Activated CD4-positive, alpha-beta T cell treated with anti-CD3 and anti-CD28 coated beads, Interleukin-2, Interleukin-6, amounts not matched to agents 100 ng/mL and 50 ng/mL, durations not matched to agents 16 hours and 8 hours (primary cell): ENCODE measurements around the gene TMEM87A.
"Not testable (repeated sequence)": the region's sequence is repeated elsewhere in the genome, so short reads cannot be mapped to it uniquely, and the experiment has no call there.

ENCODE experiments used
- DNase-seq: peaks from one replicate; pipeline ENCODE4 v3.0.0-alpha.2; 2020

Gene TMEM87A

GRCh38 chr15:42272939-42273899 is at the start of gene TMEM87A, which contains the start of gene GANC:
Gene TMEM87A, minus strand, starts transcription at chr15:42273433. Its CDS starts 35 bp downstream, at chr15:42273398.
Gene GANC, plus strand, starts transcription at chr15:42273201. Its CDS starts 1,281 bp downstream, at chr15:42274482.
- DNase-seq, result peak; percentile 98

- DNase-seq, result no peak
These were observed 46.0 kb upstream of the TMEM87A start for GRCh38 chr15:42319206-42319605.

DNA sequence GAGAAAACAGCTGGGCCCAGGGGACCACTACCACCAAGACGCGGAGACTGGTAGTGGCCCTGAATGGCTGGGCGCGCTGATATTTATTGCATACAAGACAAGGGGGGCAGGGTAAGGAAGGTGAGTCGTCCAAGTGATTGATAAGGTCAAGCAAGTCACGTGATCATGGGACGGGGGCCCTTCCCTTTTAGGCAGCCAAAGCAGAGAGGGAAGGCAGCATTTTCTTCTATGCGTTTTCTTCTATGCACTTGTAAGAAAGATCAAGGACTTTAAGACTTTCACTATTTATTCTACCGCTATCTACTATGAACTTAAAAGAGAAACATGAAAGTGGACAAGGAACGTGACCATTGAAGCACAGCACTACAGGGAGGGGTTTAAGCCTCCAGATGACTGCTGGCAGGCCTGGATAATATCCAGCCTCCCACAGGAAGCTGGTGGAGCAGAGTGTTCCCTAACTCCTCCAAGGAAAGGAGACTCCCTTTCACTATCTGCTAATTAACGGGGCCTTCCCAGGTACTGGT is 43.1 kb upstream of the TMEM87A start:
- not testable (repeated sequence) for DNase-seq

GRCh38 chr15:42315521-42315920 is 42.3 kb upstream of the TMEM87A start:
- DNase-seq, result peak; percentile 6

DNA sequence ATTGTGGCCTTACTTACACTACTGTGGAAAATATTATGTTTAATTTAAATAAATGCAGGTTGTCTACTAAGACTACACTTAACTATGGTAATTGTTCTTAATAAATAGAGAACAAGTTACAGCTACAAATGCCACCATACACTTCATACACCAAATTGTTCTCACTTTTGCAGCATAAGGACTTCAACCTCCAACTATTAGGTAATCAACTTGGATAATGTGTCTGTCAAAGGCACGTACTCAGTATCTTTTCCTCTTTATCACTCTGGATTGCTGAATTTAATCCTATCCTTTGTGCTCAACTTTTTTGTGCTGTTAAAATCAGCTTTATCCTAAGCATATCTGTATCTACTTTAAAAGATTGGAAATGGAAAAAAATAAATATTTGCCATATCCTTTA is 41.6 kb upstream of the TMEM87A start:
- no peak for DNase-seq

DNA sequence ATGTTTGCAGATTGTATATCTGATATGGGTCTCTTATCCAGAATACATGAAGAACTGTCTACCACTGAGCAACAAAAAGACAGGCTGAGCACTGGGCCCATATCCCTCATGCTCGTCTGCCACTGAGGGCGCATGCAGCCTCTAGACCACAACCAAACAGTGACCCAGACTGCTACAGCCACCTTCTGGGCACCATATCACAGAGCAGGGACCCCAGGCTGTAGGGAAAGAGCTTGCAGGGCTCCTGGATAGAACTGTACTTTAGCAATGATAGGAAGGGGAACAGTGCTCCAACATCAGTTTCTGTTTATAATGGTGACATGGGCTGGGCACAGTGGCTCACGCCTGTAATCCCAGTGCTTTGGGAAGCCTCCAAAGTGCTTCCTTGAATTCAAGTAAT is 40.2 kb upstream of the TMEM87A start:
- no peak for DNase-seq

DNA sequence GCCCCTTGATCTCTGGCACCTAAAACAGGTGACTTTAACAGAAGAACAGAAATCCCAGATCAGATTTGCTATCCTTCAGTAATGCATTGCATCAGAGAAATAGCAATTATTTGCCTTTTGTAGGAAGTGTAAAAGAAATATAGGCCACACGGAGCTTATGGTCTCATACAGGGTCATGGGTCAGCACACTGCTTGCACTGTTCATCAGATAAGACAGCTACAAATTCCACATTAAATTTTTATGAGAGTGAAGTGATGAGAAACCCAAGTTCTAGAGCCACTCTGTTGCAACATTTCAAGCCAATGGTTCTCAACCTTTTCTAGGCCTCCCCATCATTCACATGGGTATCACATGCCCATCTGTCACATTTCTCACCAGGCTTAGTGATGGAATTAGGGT is 33.4 kb upstream of the TMEM87A start:
- DNase-seq, result no peak

- not testable (repeated sequence) for DNase-seq
These were observed 27.8 kb upstream of the TMEM87A start for GRCh38 chr15:42301004-42301403.

- DNase-seq, result no peak
These were observed 15.9 kb upstream of the TMEM87A start for GRCh38 chr15:42289166-42289565.

DNA sequence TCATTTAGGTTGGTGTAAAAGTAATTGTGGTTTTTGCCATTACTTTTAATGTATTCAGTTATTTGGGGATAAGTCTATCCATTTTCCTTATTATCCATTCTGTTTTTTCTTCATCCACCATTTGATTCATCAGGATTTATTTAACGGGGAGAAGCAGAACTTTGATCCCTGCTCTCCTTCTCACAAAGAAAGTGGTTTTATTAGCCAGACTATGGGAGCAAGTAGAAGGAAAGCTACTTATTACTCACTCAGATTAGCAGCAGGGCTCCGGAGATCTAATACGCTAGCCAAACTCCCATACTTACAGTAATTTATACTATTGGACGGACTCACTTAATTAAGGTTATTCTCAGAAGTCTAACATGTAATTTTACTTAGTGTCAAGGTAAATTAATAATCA is 14.7 kb upstream of the TMEM87A start:
- DNase-seq, result no peak

DNA sequence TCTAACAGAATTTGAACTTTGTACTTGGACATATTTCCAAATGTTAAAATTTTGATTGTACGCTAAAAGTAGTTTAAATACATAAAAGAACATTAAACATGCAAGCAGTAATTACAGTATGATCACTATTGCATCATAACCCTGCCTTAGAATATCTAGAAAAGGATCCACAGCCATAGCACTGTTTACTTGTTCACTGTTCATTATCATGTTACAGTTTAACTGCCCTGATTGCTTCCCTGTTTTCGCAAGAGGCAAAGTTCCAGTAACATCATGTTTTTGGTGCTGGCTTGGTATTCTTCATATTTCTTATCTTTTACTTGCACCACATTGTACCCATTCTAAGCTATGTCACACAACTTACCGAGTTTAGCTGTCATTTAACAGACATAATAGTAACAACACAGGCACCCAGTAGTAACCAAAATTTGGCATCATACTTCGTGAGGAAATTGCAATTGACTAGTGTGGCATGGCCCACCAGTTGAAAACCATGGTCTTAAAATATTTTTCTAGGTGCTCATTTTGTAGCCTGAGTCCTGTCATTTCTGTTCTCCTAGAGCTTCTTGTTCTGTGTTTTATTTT is 13.3 kb upstream of the TMEM87A start:
- no peak for DNase-seq

GRCh38 chr15:42285034-42285433 is 11.8 kb upstream of the TMEM87A start:
- no peak for DNase-seq

DNA sequence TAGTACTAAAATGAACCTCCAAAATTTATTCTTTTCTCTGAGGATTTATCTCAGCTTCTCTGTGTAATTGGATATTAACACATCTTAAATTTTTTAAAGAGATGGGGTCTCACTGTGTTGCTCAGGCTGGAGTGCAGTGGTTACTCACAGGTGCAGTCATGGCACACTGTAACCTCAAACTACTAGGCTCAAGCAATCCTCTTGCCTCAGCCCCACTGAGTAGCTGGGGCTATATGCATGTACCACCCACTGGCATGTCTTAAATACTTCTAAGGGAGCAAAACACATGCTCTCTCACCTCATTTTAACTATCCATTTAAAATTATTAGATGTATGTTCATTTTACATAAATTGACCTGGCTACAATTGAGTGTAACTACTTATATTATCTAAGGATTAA is 11.3 kb upstream of the TMEM87A start:
- DNase-seq, result no peak

GRCh38 chr15:42283671-42284070 is 10.4 kb upstream of the TMEM87A start:
- no peak for DNase-seq

GRCh38 chr15:42282926-42283325 is 9.7 kb upstream of the TMEM87A start:
- no peak for DNase-seq

GRCh38 chr15:42282344-42282743 is 9.1 kb upstream of the TMEM87A start:
- DNase-seq, result no peak

GRCh38 chr15:42279234-42279723 is 6.0 kb upstream of the TMEM87A start:
- peak; percentile 42 for DNase-seq

GRCh38 chr15:42276762-42277161 is 3.5 kb upstream of the TMEM87A start:
- no peak for DNase-seq

- no peak for DNase-seq
These were observed 2.7 kb upstream of the TMEM87A start for GRCh38 chr15:42275780-42276391.

DNA sequence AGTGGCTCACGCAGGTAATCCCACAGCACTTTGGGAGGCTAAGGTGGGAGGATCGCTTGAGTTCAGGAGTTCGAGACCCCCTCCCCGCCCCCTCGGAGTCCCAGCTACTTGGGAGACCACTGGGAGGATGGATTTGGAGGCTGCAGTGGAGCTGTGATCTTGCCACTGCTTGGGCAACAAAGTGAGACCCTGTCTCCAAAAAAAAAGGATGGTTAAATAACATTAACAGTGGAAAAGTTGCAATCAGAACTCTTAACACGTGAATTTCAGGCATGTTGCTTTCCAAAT is 1.4 kb upstream of the TMEM87A start:
- no peak for DNase-seq

GRCh38 chr15:42273900-42274701 is 868 bp upstream of the TMEM87A start:
- peak; percentile 68 for DNase-seq

GRCh38 chr15:42270996-42271395 is 2.2 kb downstream of the TMEM87A start:
- no peak for DNase-seq

GRCh38 chr15:42270551-42270950 is 2.7 kb downstream of the TMEM87A start:
- DNase-seq, result no peak
